ENCODE results near the gene USP54. TPM values are rescaled to one million over a fixed set of nuclear protein-coding genes. Genes with fewer than 3 reads are reported as not detected.

The USP54 gene
- total RNA-seq, 2 experiments from 2014 or later, result 2.7 to 3.2 TPM

- Histone ChIP-seq H3K9me3 (ENCODE audit: control insufficient read depth in 1 of 2, insufficient read depth in 1 of 2, low read length in 2 of 2) (no peaks in the 10 kb centered on the region), H3K4me3 (ENCODE audit: low read length) (no peak overlapping the region), H3K4me1 (ENCODE audit: insufficient read depth, low read length) (no peaks in the 10 kb centered on the region), H3K27ac (ENCODE audit: low read depth in 1 of 2, low read length in 2 of 2) (no peak overlapping the region), H3K27me3 (ENCODE audit: control insufficient read depth in 1 of 2, insufficient read depth in 2 of 2, low read length in 2 of 2) (no peaks in the 10 kb centered on the region), H3K36me3 (ENCODE audit: insufficient read depth, low read length) (no peaks in the 10 kb centered on the region)
- Mint-ChIP-seq H3K27ac (no peak overlapping the region), H3K36me3 (ENCODE audit: low read depth) (peaks cover 4% of the 10 kb centered on the region), H3K4me3 (no peak overlapping the region), H3K27me3 (no peaks in the 10 kb centered on the region), H3K4me1 (ENCODE audit: low read depth) (no peaks in the 10 kb centered on the region), H3K9me3 (no peaks in the 10 kb centered on the region)
- TF ChIP-seq, protein P1, sequence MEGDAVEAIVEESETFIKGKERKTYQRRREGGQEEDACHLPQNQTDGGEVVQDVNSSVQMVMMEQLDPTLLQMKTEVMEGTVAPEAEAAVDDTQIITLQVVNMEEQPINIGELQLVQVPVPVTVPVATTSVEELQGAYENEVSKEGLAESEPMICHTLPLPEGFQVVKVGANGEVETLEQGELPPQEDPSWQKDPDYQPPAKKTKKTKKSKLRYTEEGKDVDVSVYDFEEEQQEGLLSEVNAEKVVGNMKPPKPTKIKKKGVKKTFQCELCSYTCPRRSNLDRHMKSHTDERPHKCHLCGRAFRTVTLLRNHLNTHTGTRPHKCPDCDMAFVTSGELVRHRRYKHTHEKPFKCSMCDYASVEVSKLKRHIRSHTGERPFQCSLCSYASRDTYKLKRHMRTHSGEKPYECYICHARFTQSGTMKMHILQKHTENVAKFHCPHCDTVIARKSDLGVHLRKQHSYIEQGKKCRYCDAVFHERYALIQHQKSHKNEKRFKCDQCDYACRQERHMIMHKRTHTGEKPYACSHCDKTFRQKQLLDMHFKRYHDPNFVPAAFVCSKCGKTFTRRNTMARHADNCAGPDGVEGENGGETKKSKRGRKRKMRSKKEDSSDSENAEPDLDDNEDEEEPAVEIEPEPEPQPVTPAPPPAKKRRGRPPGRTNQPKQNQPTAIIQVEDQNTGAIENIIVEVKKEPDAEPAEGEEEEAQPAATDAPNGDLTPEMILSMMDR (IDR thresholded peaks at IDR 0.05), result no peak
- no peak for ATAC-seq (ENCODE audit: poor library complexity)
- intact Hi-C loops (cut with DNase I, micrococcal nuclease), result no loop called here
- ChIA-PET POLR2A (no interaction called here), CTCF (interaction anchor here (0.6 kb wide), 1 partner anchor 12 kb away, joined by 5 read pairs; no protein-coding TSS in a partner anchor)
- DNase-seq, result no peak
Measured at GRCh38 chr10:73609116-73609515, 18.0 kb upstream of the USP54 start.

- no peaks in the 10 kb centered on the region for H3K9me3 Mint-ChIP-seq
- no peaks in the 10 kb centered on the region for H3K4me1 Mint-ChIP-seq (ENCODE audit: low read depth)
- Histone ChIP-seq H3K36me3 (ENCODE audit: insufficient read depth, low read length) (no peaks in the 10 kb centered on the region), H3K4me1 (ENCODE audit: insufficient read depth, low read length) (no peaks in the 10 kb centered on the region), H3K27me3 (ENCODE audit: control insufficient read depth in 1 of 2, insufficient read depth in 2 of 2, low read length in 2 of 2) (no peaks in the 10 kb centered on the region), H3K27ac (ENCODE audit: low read depth in 1 of 2, low read length in 2 of 2) (no peak overlapping the region), H3K9me3 (ENCODE audit: control insufficient read depth in 1 of 2, insufficient read depth in 1 of 2, low read length in 2 of 2) (no peaks in the 10 kb centered on the region), H3K4me3 (ENCODE audit: low read length) (no peak overlapping the region)
- intact Hi-C loops (cut with DNase I, micrococcal nuclease), result no loop called here
- TF ChIP-seq, protein P1 (IDR thresholded peaks at IDR 0.05), result no peak
- no peak overlapping the region for H3K4me3 Mint-ChIP-seq
- H3K36me3 Mint-ChIP-seq (ENCODE audit: low read depth), result peaks cover 4% of the 10 kb centered on the region
- POLR2A ChIA-PET, result no interaction called here
- no peaks in the 10 kb centered on the region for H3K27me3 Mint-ChIP-seq
- no peak for DNase-seq
- no peak for ATAC-seq (ENCODE audit: poor library complexity)
- no peak overlapping the region for H3K27ac Mint-ChIP-seq
- CTCF ChIA-PET, result no interaction called here
Measured at GRCh38 chr10:73601486-73601921, 10.4 kb upstream of the USP54 start.

DNA sequence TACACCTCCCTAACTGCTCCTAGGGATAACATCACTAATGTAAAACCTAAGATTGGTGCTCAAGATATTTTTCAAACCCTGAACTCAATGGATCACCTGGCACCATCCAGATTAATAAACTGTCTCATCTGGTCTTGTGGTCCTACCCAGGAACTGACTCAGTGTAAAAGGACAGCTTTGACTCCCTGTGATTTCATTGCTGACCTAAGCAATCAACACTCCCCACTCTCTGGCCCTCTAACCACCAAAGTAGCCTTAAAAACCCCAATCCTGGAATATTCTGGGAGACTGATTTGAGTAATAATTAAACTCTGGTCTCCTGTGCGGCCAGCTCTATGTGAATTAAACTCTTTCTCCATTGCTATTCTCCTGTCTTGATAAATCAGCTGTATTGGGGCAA, 6.2 kb upstream of the USP54 start:
- no peaks in the 10 kb centered on the region for H3K36me3 ChIP-seq (ENCODE audit: insufficient read depth, low read length)
- H3K9me3 Mint-ChIP-seq, result no peaks in the 10 kb centered on the region
- no peaks in the 10 kb centered on the region for H3K9me3 ChIP-seq (ENCODE audit: control insufficient read depth in 1 of 2, insufficient read depth in 1 of 2, low read length in 2 of 2)
- no peaks in the 10 kb centered on the region for H3K27me3 Mint-ChIP-seq
- TF ChIP-seq, protein P1 (IDR thresholded peaks at IDR 0.05), result no peak
- CTCF ChIA-PET, result no interaction called here
- H3K27ac Mint-ChIP-seq, result no peak overlapping the region
- H3K4me1 ChIP-seq (ENCODE audit: insufficient read depth, low read length), result no peaks in the 10 kb centered on the region
- intact Hi-C loops (cut with DNase I, micrococcal nuclease), result no loop called here
- H3K4me3 Mint-ChIP-seq, result no peak overlapping the region
- POLR2A ChIA-PET, result interaction anchor here (0.9 kb wide), 1 partner anchor 30 kb away, joined by 3 read pairs; no protein-coding TSS in a partner anchor
- H3K36me3 Mint-ChIP-seq (ENCODE audit: low read depth), result no peaks in the 10 kb centered on the region
- H3K4me1 Mint-ChIP-seq (ENCODE audit: low read depth), result peaks cover 6% of the 10 kb centered on the region
- ATAC-seq (ENCODE audit: poor library complexity) (no peak), DNase-seq (no peak)
- H3K27me3 ChIP-seq (ENCODE audit: control insufficient read depth in 1 of 2, insufficient read depth in 2 of 2, low read length in 2 of 2), result no peaks in the 10 kb centered on the region
- H3K4me3 ChIP-seq (ENCODE audit: low read length), result no peak overlapping the region
- no peak overlapping the region for H3K27ac ChIP-seq (ENCODE audit: low read depth in 1 of 2, low read length in 2 of 2)
